Naive thymus-derived CD8-positive, alpha-beta T cell (primary cell): ENCODE measurements around the gene PTPRM. TPM values are rescaled to one million over a fixed set of nuclear protein-coding genes. Genes with fewer than 3 reads are reported as not detected.

Experiments used
- ATAC-seq, 2 donors: fragments of 150-1000 bp; cut with Tn5 transposase in 1 of 2; sonication (Bioruptor Pico), chemical (Tn5 transposase) in 1 of 2; 1 replicate in 1 of 2; 2 replicates in 1 of 2; pipeline ENCODE4 v1.10.0; 2021; ENCODE audit warnings: mild to moderate bottlenecking in 2 of 2, moderate library complexity in 2 of 2
- POLR2A ChIA-PET: fragments of 350-600 bp; sonication (Branson Sonifier 250); formaldehyde crosslinking; loops from one replicate; lab custom pipeline; 2021; ENCODE audit warnings: antibody characterized with exemption; lab: Charles Lee
- DNase-seq, 10 donors: peaks; one replicate each; pipeline versions ENCODE4 v3.0.0 to v3.0.0-alpha.2; 2020 to 2022
- H3K27ac Mint-ChIP-seq, 10 donors: one replicate each; pipeline ENCODE4 v1.8.0; 2020 to 2022; ENCODE audit warnings: mild to moderate bottlenecking in 10 of 10, mixed read lengths in 10 of 10, moderate library complexity in 4 of 10, inconsistent platforms in 1 of 10
- H3K27me3 Mint-ChIP-seq, 5 donors: one replicate each; pipeline ENCODE4 v1.8.0; 2021 to 2022; ENCODE audit warnings: mixed read lengths in 5 of 5
- H3K36me3 Mint-ChIP-seq, 3 donors: one replicate each; pipeline ENCODE4 v1.8.0; 2020 to 2022; ENCODE audit warnings: mixed read lengths in 3 of 3, mild to moderate bottlenecking in 2 of 3, inconsistent platforms in 1 of 3
- H3K4me1 Mint-ChIP-seq, 4 donors: one replicate each; pipeline ENCODE4 v1.8.0; 2021 to 2022; ENCODE audit warnings: mixed read lengths in 4 of 4
- H3K4me3 Mint-ChIP-seq, 10 donors: one replicate each; pipeline ENCODE4 v1.8.0; 2020 to 2022; ENCODE audit warnings: mild to moderate bottlenecking in 10 of 10, mixed read lengths in 10 of 10, moderate library complexity in 6 of 10, inconsistent platforms in 1 of 10
- H3K9me3 Mint-ChIP-seq, 9 donors: one replicate each; pipeline ENCODE4 v1.8.0; 2020 to 2022; ENCODE audit warnings: mixed read lengths in 9 of 9, mild to moderate bottlenecking in 3 of 9, inconsistent platforms in 1 of 9, moderate library complexity in 1 of 9
- polyA plus RNA-seq, 3 donors: library from polyadenylated mRNA; unstranded; fragments of 300-500 nt; fragmentation: Illumina TruSeq; gene quantifications; one replicate each; pipeline ENCODE4 v1.2.3, GENCODE V29; 2021
- total RNA-seq, 8 experiments: library from RNA in 2 of 8; stranded (reverse) in 2 of 8; gene quantifications; one replicate each; pipeline ENCODE4 v1.2.3 and lab custom pipeline; 2021 to 2026

Gene PTPRM
- total and polyA plus RNA-seq, 5 experiments from 2014 or later, result 0.28 to 12.1 (median 0.52) TPM

- ATAC-seq, result no peak
- peaks cover 0 to 9% (median 0%) of the 10 kb centered on the region in 9 donors for H3K9me3 Mint-ChIP-seq
- H3K4me1 Mint-ChIP-seq, result no peaks in the 10 kb centered on the region
- no peak overlapping the region for H3K4me3 Mint-ChIP-seq
- H3K36me3 Mint-ChIP-seq, result no peaks in the 10 kb centered on the region
- H3K27me3 Mint-ChIP-seq, result peaks cover 0 to 8% (median 0%) of the 10 kb centered on the region in 5 donors
- POLR2A ChIA-PET, result no interaction called here
- no peak for DNase-seq
- H3K27ac Mint-ChIP-seq, result no peak overlapping the region
Observed at GRCh38 chr18:7754725-7755181, 187.6 kb downstream of the PTPRM start.

GRCh38 chr18:7755753-7756475 lies 188.8 kb downstream of the PTPRM start:
- Mint-ChIP-seq H3K27ac (no peak overlapping the region), H3K36me3 (no peaks in the 10 kb centered on the region), H3K4me3 (no peak overlapping the region), H3K4me1 (no peaks in the 10 kb centered on the region), H3K9me3 (peaks cover 0 to 9% (median 0%) of the 10 kb centered on the region in 9 donors), H3K27me3 (peaks cover 0 to 8% (median 0%) of the 10 kb centered on the region in 5 donors)
- DNase-seq (no peak), ATAC-seq (no peak)
- POLR2A ChIA-PET, result no interaction called here

- peaks cover 0 to 8% (median 0%) of the 10 kb centered on the region in 5 donors for H3K27me3 Mint-ChIP-seq
- no peak for DNase-seq
- H3K27ac Mint-ChIP-seq, result no peak overlapping the region
- POLR2A ChIA-PET, result no interaction called here
- no peak overlapping the region for H3K4me3 Mint-ChIP-seq
- no peaks in the 10 kb centered on the region for H3K4me1 Mint-ChIP-seq
- peaks cover 0 to 9% (median 0%) of the 10 kb centered on the region in 9 donors for H3K9me3 Mint-ChIP-seq
- no peaks in the 10 kb centered on the region for H3K36me3 Mint-ChIP-seq
- no peak for ATAC-seq
Observed at GRCh38 chr18:7757175-7757574, 190.1 kb downstream of the PTPRM start.

GRCh38 chr18:7758764-7759163 lies 191.6 kb downstream of the PTPRM start:
- POLR2A ChIA-PET, result no interaction called here
- DNase-seq, result no peak
- ATAC-seq, result no peak
- no peak overlapping the region for H3K27ac Mint-ChIP-seq
- peaks cover 0 to 11% (median 0%) of the 10 kb centered on the region in 5 donors for H3K27me3 Mint-ChIP-seq
- H3K9me3 Mint-ChIP-seq, result peaks cover 0 to 9% (median 0%) of the 10 kb centered on the region in 9 donors
- no peaks in the 10 kb centered on the region for H3K36me3 Mint-ChIP-seq
- no peak overlapping the region for H3K4me3 Mint-ChIP-seq
- no peaks in the 10 kb centered on the region for H3K4me1 Mint-ChIP-seq

GRCh38 chr18:7760967-7761948 lies 194.1 kb downstream of the PTPRM start:
- peaks cover 0 to 9% (median 0%) of the 10 kb centered on the region in 9 donors for H3K9me3 Mint-ChIP-seq
- H3K27me3 Mint-ChIP-seq, result peaks cover 0 to 7% (median 0%) of the 10 kb centered on the region in 5 donors
- POLR2A ChIA-PET, result no interaction called here
- no peak overlapping the region for H3K4me3 Mint-ChIP-seq
- DNase-seq (no peak), ATAC-seq (no peak)
- no peaks in the 10 kb centered on the region for H3K4me1 Mint-ChIP-seq
- H3K27ac Mint-ChIP-seq, result no peak overlapping the region
- H3K36me3 Mint-ChIP-seq, result no peaks in the 10 kb centered on the region

GRCh38 chr18:7764405-7764804 lies 197.3 kb downstream of the PTPRM start:
- POLR2A ChIA-PET, result no interaction called here
- DNase-seq (no peak), ATAC-seq (no peak)
- Mint-ChIP-seq H3K27ac (no peak overlapping the region), H3K4me3 (no peak overlapping the region), H3K9me3 (peaks cover 0 to 2% (median 0%) of the 10 kb centered on the region in 9 donors), H3K27me3 (peaks cover 0 to 3% (median 0%) of the 10 kb centered on the region in 5 donors), H3K4me1 (no peaks in the 10 kb centered on the region), H3K36me3 (no peaks in the 10 kb centered on the region)

GRCh38 chr18:7766346-7766745 lies 199.2 kb downstream of the PTPRM start:
- peaks cover 0 to 2% (median 0%) of the 10 kb centered on the region in 9 donors for H3K9me3 Mint-ChIP-seq
- no peak for ATAC-seq

GRCh38 chr18:7766817-7767216 lies 199.7 kb downstream of the PTPRM start:
- no peak for ATAC-seq
- no peak overlapping the region for H3K27ac Mint-ChIP-seq
- no peaks in the 10 kb centered on the region for H3K4me1 Mint-ChIP-seq
- no peaks in the 10 kb centered on the region for H3K36me3 Mint-ChIP-seq
- DNase-seq, result no peak
- H3K27me3 Mint-ChIP-seq, result peaks cover 0 to 3% (median 0%) of the 10 kb centered on the region in 5 donors
- no peak overlapping the region for H3K4me3 Mint-ChIP-seq
- peaks cover 0 to 2% (median 0%) of the 10 kb centered on the region in 9 donors for H3K9me3 Mint-ChIP-seq
- POLR2A ChIA-PET, result no interaction called here

More at GRCh38 chr18:7766346-7766745, 199.2 kb downstream of the PTPRM start:
- peaks cover 0 to 3% (median 0%) of the 10 kb centered on the region in 5 donors for H3K27me3 Mint-ChIP-seq
- no peak for DNase-seq
- no peak overlapping the region for H3K27ac Mint-ChIP-seq
- no peak overlapping the region for H3K4me3 Mint-ChIP-seq
- POLR2A ChIA-PET, result no interaction called here
- H3K4me1 Mint-ChIP-seq, result no peaks in the 10 kb centered on the region
- H3K36me3 Mint-ChIP-seq, result no peaks in the 10 kb centered on the region

- Mint-ChIP-seq H3K27ac (no peak overlapping the region), H3K9me3 (peaks cover 0 to 4% (median 0%) of the 10 kb centered on the region in 9 donors), H3K4me1 (no peaks in the 10 kb centered on the region), H3K4me3 (no peak overlapping the region), H3K27me3 (no peaks in the 10 kb centered on the region), H3K36me3 (no peaks in the 10 kb centered on the region)
- ATAC-seq (no peak), DNase-seq (no peak)
- POLR2A ChIA-PET, result no interaction called here
Observed at GRCh38 chr18:7770908-7771307, 203.8 kb downstream of the PTPRM start.

GRCh38 chr18:7772510-7772888 lies 205.4 kb downstream of the PTPRM start:
- Mint-ChIP-seq H3K4me3 (no peak overlapping the region), H3K27ac (no peak overlapping the region), H3K27me3 (no peaks in the 10 kb centered on the region), H3K36me3 (no peaks in the 10 kb centered on the region), H3K4me1 (no peaks in the 10 kb centered on the region), H3K9me3 (peaks cover 0 to 4% (median 0%) of the 10 kb centered on the region in 9 donors)
- ATAC-seq (no peak), DNase-seq (no peak)
- POLR2A ChIA-PET, result no interaction called here

- Mint-ChIP-seq H3K4me3 (no peak overlapping the region), H3K9me3 (peaks cover 0 to 4% (median 0%) of the 10 kb centered on the region in 9 donors), H3K27me3 (no peaks in the 10 kb centered on the region), H3K4me1 (no peaks in the 10 kb centered on the region), H3K36me3 (no peaks in the 10 kb centered on the region), H3K27ac (no peak overlapping the region)
- ATAC-seq (no peak), DNase-seq (no peak)
- POLR2A ChIA-PET, result no interaction called here
Observed at GRCh38 chr18:7772951-7773350, 205.8 kb downstream of the PTPRM start.

- ATAC-seq (no peak), DNase-seq (no peak)
- Mint-ChIP-seq H3K4me1 (no peaks in the 10 kb centered on the region), H3K27me3 (no peaks in the 10 kb centered on the region), H3K27ac (no peak overlapping the region), H3K36me3 (no peaks in the 10 kb centered on the region), H3K9me3 (peaks cover 0 to 4% (median 0%) of the 10 kb centered on the region in 9 donors), H3K4me3 (no peak overlapping the region)
- POLR2A ChIA-PET, result no interaction called here
Observed at GRCh38 chr18:7775128-7775527, 208.0 kb downstream of the PTPRM start.

GRCh38 chr18:7775843-7776242 lies 208.7 kb downstream of the PTPRM start:
- H3K4me3 Mint-ChIP-seq, result no peak overlapping the region
- H3K4me1 Mint-ChIP-seq, result no peaks in the 10 kb centered on the region
- POLR2A ChIA-PET, result no interaction called here
- H3K9me3 Mint-ChIP-seq, result peaks cover 0 to 4% (median 0%) of the 10 kb centered on the region in 9 donors
- no peak overlapping the region for H3K27ac Mint-ChIP-seq
- no peak for ATAC-seq
- H3K36me3 Mint-ChIP-seq, result no peaks in the 10 kb centered on the region
- no peaks in the 10 kb centered on the region for H3K27me3 Mint-ChIP-seq
- no peak for DNase-seq
